K562 (cell line): Measurements from ENCODE around the gene MME. TPM values are rescaled to one million over a fixed set of nuclear protein-coding genes. Genes with fewer than 3 reads are reported as not detected.

ENCODE experiments used
- ATAC-seq: fragments of 200-7000 bp; cut with Tn5 transposase; 3 replicates; pipeline ENCODE4 v1.9.1; 2020; ENCODE audit warnings: moderate library complexity
- BruUV-seq: library from RNA; stranded (reverse); fragments of 400-500 nt; replicated peaks from 2 replicates; lab custom pipeline; 2021; lab: Mats Ljungman, UMichigan
- CTCF ChIA-PET: fragments of 300-600 bp; formaldehyde crosslinking; extraction: SDS; loops from one replicate; lab custom pipeline; 2021; ENCODE audit warnings: low intra/inter-chr PET ratio; lab: Yijun Ruan, JAX
- POLR2A ChIA-PET: fragments of 300-600, 350-650 bp; sonication (Branson Sonifier 250); formaldehyde crosslinking; extraction: SDS; loops from one replicate; lab custom pipeline; 2021; ENCODE audit warnings: antibody characterized with exemption, inconsistent platforms; lab: Yijun Ruan, JAX
- DNase-seq, 4 experiments: peaks; one replicate each; pipeline versions ENCODE4 v3.0.0 to v3.0.0-alpha.2; 2011 to 2018; ENCODE audit warnings: low spot score in 3 of 4, mixed read lengths in 3 of 4; ENCODE audit errors: extremely low read depth in 1 of 4
- FAIRE-seq: peaks from 2 replicates; lab custom pipeline; 2011; peaks lifted over from hg19 to GRCh38; lab: Jason Lieb, UNC
- H2AFZ ChIP-seq: 2 replicates; pipeline ENCODE4 v1.6.0; 2011; ENCODE audit warnings: low read depth, low read length, control low read depth, inconsistent platforms
- H3K27ac ChIP-seq: fragments of 200-600 bp; 3 replicates; pipeline ENCODE4 v1.8.0; 2011; ENCODE audit warnings: low read depth, mild to moderate bottlenecking, control low read depth, inconsistent platforms, low read length, moderate library complexity, mixed read lengths; ENCODE audit errors: extremely low read depth
- H3K27me3 ChIP-seq, 2 experiments: fragments of 300-600 bp in 1 of 2; 2 replicates in 1 of 2; 3 replicates in 1 of 2; pipeline versions ENCODE4 v1.6.0 to v1.8.0; 2011; ENCODE audit warnings: inconsistent platforms in 2 of 2, low read length in 2 of 2, mild to moderate bottlenecking in 1 of 2, mixed read lengths in 1 of 2, moderate library complexity in 1 of 2; ENCODE audit not compliant: control insufficient read depth in 2 of 2, insufficient read depth in 2 of 2
- H3K36me3 ChIP-seq: fragments of 300-600 bp; 3 replicates; pipeline ENCODE4 v1.8.0; 2011; ENCODE audit warnings: mild to moderate bottlenecking, low read length, inconsistent platforms; ENCODE audit not compliant: control insufficient read depth, insufficient read depth
- H3K4me1 ChIP-seq, 2 experiments: fragments of 200-600 bp in 1 of 2; replicated peaks in 1 of 2; 2 replicates in 1 of 2; 3 replicates in 1 of 2; pipeline versions ENCODE4 v1.5.1 to v1.8.0; 2011; ENCODE audit warnings: inconsistent platforms in 2 of 2, low read length in 2 of 2, mild to moderate bottlenecking in 1 of 2, mixed read lengths in 1 of 2, moderate library complexity in 1 of 2; ENCODE audit not compliant: control insufficient read depth in 2 of 2, insufficient read depth in 2 of 2
- H3K4me2 ChIP-seq: 2 replicates; pipeline ENCODE4 v1.6.1; 2011; ENCODE audit warnings: low read length, control low read depth, inconsistent platforms, mixed read lengths; ENCODE audit not compliant: insufficient read depth
- H3K4me3 ChIP-seq: fragments of 200-600 bp; sonication (generic), shearing (Covaris generic); 2 replicates; pipeline ENCODE4 v1.5.1; 2016; ENCODE audit warnings: control low read depth, inconsistent platforms
- H3K79me2 ChIP-seq: fragments of 200-600 bp; 3 replicates; pipeline ENCODE4 v1.8.0; 2011; ENCODE audit warnings: low read length, inconsistent platforms; ENCODE audit not compliant: control insufficient read depth, insufficient read depth
- H3K9ac ChIP-seq, 2 experiments: 2 replicates each; pipeline versions ENCODE4 v1.6.0 to v1.6.1; 2011; ENCODE audit warnings: low read depth in 2 of 2, low read length in 2 of 2, control low read depth in 1 of 2, inconsistent platforms in 1 of 2, mild to moderate bottlenecking in 1 of 2, mixed read lengths in 1 of 2; ENCODE audit not compliant: insufficient read depth in 1 of 2
- H3K9me1 ChIP-seq: one replicate; pipeline ENCODE4 v1.6.0; 2011; ENCODE audit warnings: inconsistent platforms, mild to moderate bottlenecking, low read length, moderate library complexity; ENCODE audit not compliant: control insufficient read depth, insufficient read depth
- H3K9me3 ChIP-seq: replicated peaks from 2 replicates; pipeline ENCODE4 v1.5.1; 2011; ENCODE audit warnings: low read depth, low read length, inconsistent platforms; ENCODE audit not compliant: control insufficient read depth, insufficient read depth
- H4K20me1 ChIP-seq: replicated peaks from 2 replicates; pipeline ENCODE4 v1.6.1; 2011; ENCODE audit warnings: low read length, inconsistent platforms, mixed read lengths; ENCODE audit not compliant: control insufficient read depth, insufficient read depth
- BHLHE40 ChIP-seq: IDR thresholded peaks from 2 replicates; pipeline ENCODE4 v1.6.1; 2011; ENCODE audit warnings: low read length, improper control_type of control experiment
- ELF4 ChIP-seq: fragments of 450-650 bp; formaldehyde crosslinking; IDR thresholded peaks from 2 replicates; pipeline ENCODE4 v1.4.0; 2022; ENCODE audit warnings: missing genetic modification characterization
- HBP1 ChIP-seq: fragments of 450-650 bp; formaldehyde crosslinking; IDR thresholded peaks from 2 replicates; pipeline ENCODE4 v1.4.0; 2022; ENCODE audit warnings: missing genetic modification characterization
- HDAC1 ChIP-seq, 2 experiments: fragments of 450-650 bp; IDR thresholded peaks; 2 replicates each; pipeline ENCODE4 v1.6.1; 2016 to 2017; ENCODE audit warnings: inconsistent platforms in 1 of 2, mild to moderate bottlenecking in 1 of 2, moderate library complexity in 1 of 2
- LARP7 ChIP-seq: fragments of 450-650 bp; IDR thresholded peaks from 2 replicates; pipeline ENCODE4 v1.6.1; 2016
- MCM5 ChIP-seq: fragments of 450-650 bp; IDR thresholded peaks from 2 replicates; pipeline ENCODE4 v1.6.1; 2016; ENCODE audit warnings: low read depth
- NR1H2 ChIP-seq: sonication (generic); formaldehyde crosslinking; IDR thresholded peaks from 2 replicates; pipeline ENCODE4 v1.4.0; 2020; ENCODE audit warnings: mild to moderate bottlenecking, missing genetic modification reagents
- RBM34 ChIP-seq: fragments of 200-400 bp; formaldehyde crosslinking; IDR thresholded peaks from 2 replicates; pipeline ENCODE4 v1.6.1; 2018; ENCODE audit warnings: low read length, borderline replicate concordance; ENCODE audit not compliant: insufficient read depth
- SMARCA4 ChIP-seq: fragments of 450-650 bp; IDR thresholded peaks from 2 replicates; pipeline ENCODE4 v1.6.1; 2016
- TCF7 ChIP-seq: sonication (generic); IDR thresholded peaks from 2 replicates; pipeline ENCODE4 v1.6.1; 2016; ENCODE audit warnings: antibody characterized with exemption, borderline replicate concordance
- THRAP3 ChIP-seq: fragments of 450-650 bp; IDR thresholded peaks from 2 replicates; pipeline ENCODE4 v1.6.1; 2016; ENCODE audit warnings: mild to moderate bottlenecking, inconsistent platforms, borderline replicate concordance
- ZNF512 ChIP-seq: IDR thresholded peaks from 2 replicates; pipeline ENCODE4 v1.6.1; 2016; ENCODE audit warnings: missing genetic modification characterization, missing compliant biosample characterization
- WGBS: fragments of 100-300 bp; shearing (Covaris generic); methylation state at CpG from one replicate; pipeline ENCODE4 v1.1.6; 2016; ENCODE audit warnings: low coverage, mixed read lengths; ENCODE audit not compliant: insufficient coverage; ENCODE audit errors: missing lambda C conversion rate; 5-methylcytosine and 5-hydroxymethylcytosine counted together
- in situ Hi-C: fragments of 300-500 bp; cut with MboI; formaldehyde crosslinking; loops from 4 replicates; pipeline ENCODE4 v1.15.0; 2018; ENCODE audit warnings: inconsistent platforms, mixed read lengths
- intact Hi-C: fragments of 100-400 bp; cut with micrococcal nuclease; formaldehyde crosslinking; loops from 2 replicates; pipeline ENCODE4 v1.14.2; 2022
- polyA plus RNA-seq, 8 experiments: library from polyadenylated mRNA; depleted of rRNA in 4 of 8; stranded (reverse) in 5 of 8; unstranded in 3 of 8; fragments of >200 nt; fragmentation: Nextera tagmentation in 2 of 8; fragmentation: Illumina TruSeq in 1 of 8; extraction: Ambion mirVana in 2 of 8; extraction: Trizol in 1 of 8; gene quantifications; 2 replicates each; pipeline versions ENCODE4 v1.2.1 to v1.2.3, GENCODE V29; 2011 to 2014; ENCODE audit warnings: inconsistent platforms in 1 of 8, missing spikeins in 1 of 8
- total RNA-seq, 7 experiments: library from RNA; depleted of rRNA in 6 of 7; stranded (reverse); fragments of >200 nt in 6 of 7; fragmentation: Illumina TruSeq in 2 of 7; extraction: Trizol in 2 of 7; gene quantifications; 2 replicates each; pipeline versions ENCODE4 v1.2.1 to v1.2.3, GENCODE V29; 2011 to 2021; ENCODE audit warnings: low replicate concordance in 1 of 7
- TF ChIP-seq, protein P1 (sequence below), 2 experiments: fragments of 450-650 bp; IDR thresholded peaks; 2 replicates each; pipeline ENCODE4 v1.6.1; 2016
- TF ChIP-seq, protein P2 (sequence below): fragments of 450-650 bp; formaldehyde crosslinking; IDR thresholded peaks from 2 replicates; pipeline ENCODE4 v1.4.0; 2022; ENCODE audit warnings: missing genetic modification characterization

Gene MME
- total and polyA plus RNA-seq, 9 of the 15 experiments (the other 6 are each of a cell fraction or from before 2014, with no cell fraction given): 0.80 to 8.6 (median 2.5) TPM

- peak overlapping the region; percentile 76 for H3K4me2 ChIP-seq
- CTCF ChIA-PET: no interaction called here
- TF ChIP-seq BHLHE40 (no peak), NR1H2 (CRISPR knock-in tag) (no peak), MCM5 (no peak), HBP1 (CRISPR knock-in tag) (peak; percentile 64; the same call in 1 of the 2 replicates), ZNF512 (peak; percentile 91), LARP7 (0 out of 2 replicates have a peak, but pooled peaks have one; percentile 43), SMARCA4 (0 out of 2 replicates have a peak, but pooled peaks have one; percentile 9), RBM34 (no peak), THRAP3 (0 out of 2 replicates have a peak, but pooled peaks have one; percentile 24), HDAC1 (IDR thresholded peaks at IDR 0.05) (peak in 1 of 2 experiments; percentile 12; a peak in 1 of 4 replicates), TCF7 (no peak), ELF4 (CRISPR knock-in tag) (peak; percentile 79)
- TF ChIP-seq, protein P1, sequence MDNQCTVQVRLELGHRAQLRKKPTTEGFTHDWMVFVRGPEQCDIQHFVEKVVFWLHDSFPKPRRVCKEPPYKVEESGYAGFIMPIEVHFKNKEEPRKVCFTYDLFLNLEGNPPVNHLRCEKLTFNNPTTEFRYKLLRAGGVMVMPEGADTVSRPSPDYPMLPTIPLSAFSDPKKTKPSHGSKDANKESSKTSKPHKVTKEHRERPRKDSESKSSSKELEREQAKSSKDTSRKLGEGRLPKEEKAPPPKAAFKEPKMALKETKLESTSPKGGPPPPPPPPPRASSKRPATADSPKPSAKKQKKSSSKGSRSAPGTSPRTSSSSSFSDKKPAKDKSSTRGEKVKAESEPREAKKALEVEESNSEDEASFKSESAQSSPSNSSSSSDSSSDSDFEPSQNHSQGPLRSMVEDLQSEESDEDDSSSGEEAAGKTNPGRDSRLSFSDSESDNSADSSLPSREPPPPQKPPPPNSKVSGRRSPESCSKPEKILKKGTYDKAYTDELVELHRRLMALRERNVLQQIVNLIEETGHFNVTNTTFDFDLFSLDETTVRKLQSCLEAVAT (IDR thresholded peaks at IDR 0.05): peak in 1 of 2 experiments; percentile 74; a peak in 1 of 4 replicates
- TF ChIP-seq, protein P2, sequence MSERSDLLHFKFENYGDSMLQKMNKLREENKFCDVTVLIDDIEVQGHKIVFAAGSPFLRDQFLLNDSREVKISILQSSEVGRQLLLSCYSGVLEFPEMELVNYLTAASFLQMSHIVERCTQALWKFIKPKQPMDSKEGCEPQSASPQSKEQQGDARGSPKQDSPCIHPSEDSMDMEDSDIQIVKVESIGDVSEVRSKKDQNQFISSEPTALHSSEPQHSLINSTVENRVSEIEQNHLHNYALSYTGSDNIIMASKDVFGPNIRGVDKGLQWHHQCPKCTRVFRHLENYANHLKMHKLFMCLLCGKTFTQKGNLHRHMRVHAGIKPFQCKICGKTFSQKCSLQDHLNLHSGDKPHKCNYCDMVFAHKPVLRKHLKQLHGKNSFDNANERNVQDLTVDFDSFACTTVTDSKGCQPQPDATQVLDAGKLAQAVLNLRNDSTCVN: 0 out of 2 replicates have a peak, but pooled peaks have one; percentile 68
Observed at GRCh38 chr3:155078711-155079467, 1.2 kb upstream of the MME start.

More at GRCh38 chr3:155078711-155079467, 1.2 kb upstream of the MME start:
- Histone ChIP-seq H3K4me1 (peaks cover 9 to 14% of the 10 kb centered on the region in 2 experiments; a peak in 3 of 5 replicates), H3K27me3 (peaks cover 0 to 14% of the 10 kb centered on the region in 2 experiments; a peak in 2 of 5 replicates), H3K27ac (no peak overlapping the region), H3K4me3 (peak overlapping the region; percentile 58; the same call in 1 of the 2 replicates), H3K9me3 (no peaks in the 10 kb centered on the region), H3K79me2 (no peaks in the 10 kb centered on the region), H3K9ac (no peak overlapping the region), H3K36me3 (no peaks in the 10 kb centered on the region), H3K9me1 (no peaks in the 10 kb centered on the region), H4K20me1 (no peaks in the 10 kb centered on the region), H2AFZ (peak overlapping the region; percentile 73)
- POLR2A ChIA-PET: interaction anchor here (2.6 kb wide), 1 partner anchor 14 kb away, joined by 6 read pairs; no protein-coding TSS in a partner anchor
- intact Hi-C loops: no loop called here
- no TSS peak for BruUV-seq
- in situ Hi-C loops: no loop called here
- no peak for FAIRE-seq
- no peak for DNase-seq
- WGBS: 39% methylated on average over 11 of the region's 18 CpGs
- ATAC-seq: no peak
